GM18502 (cell line): Measurements from ENCODE around the gene DOP1B.
A peak's percentile ranks its signal among the peaks of the same experiment; 100 is the strongest.
"Not testable (repeated sequence)": the region's sequence is repeated elsewhere in the genome, so short reads cannot be mapped to it uniquely, and the experiment has no call there.

Experiments
- ATAC-seq: cut with Tn5 transposase; IDR thresholded peaks from one replicate; pipeline ENCODE4 v1.9.1; 2021; ENCODE audit warnings: mild to moderate bottlenecking; ENCODE audit not compliant: unreplicated experiment, poor library complexity

DOP1B gene

GRCh38 chr21:36156815-36157670 lies at the start of gene DOP1B:
Gene DOP1B, plus strand, starts transcription at chr21:36156824. Its CDS starts 7,910 bp downstream, at chr21:36164734.
- ATAC-seq = peak; percentile 28

GRCh38 chr21:36109868-36110267 lies 46.8 kb upstream of the DOP1B start:
- no peak for ATAC-seq

- no peak for ATAC-seq
Observed at GRCh38 chr21:36111238-36111637, 45.4 kb upstream of the DOP1B start.

- no peak for ATAC-seq
Observed at GRCh38 chr21:36113647-36114428, 42.8 kb upstream of the DOP1B start.

- no peak for ATAC-seq
Observed at GRCh38 chr21:36115138-36115730, 41.4 kb upstream of the DOP1B start.

GRCh38 chr21:36117286-36117741 lies 39.3 kb upstream of the DOP1B start:
- ATAC-seq = no peak

- no peak for ATAC-seq
Observed at GRCh38 chr21:36120304-36120888, 36.2 kb upstream of the DOP1B start.

GRCh38 chr21:36122977-36123376 lies 33.6 kb upstream of the DOP1B start:
- no peak for ATAC-seq

GRCh38 chr21:36124395-36124794 lies 32.2 kb upstream of the DOP1B start:
- ATAC-seq = no peak

- peak; percentile 46 for ATAC-seq
Observed at GRCh38 chr21:36125512-36126207, 31.0 kb upstream of the DOP1B start.

GRCh38 chr21:36126208-36126565 lies 30.4 kb upstream of the DOP1B start:
- no peak for ATAC-seq

GRCh38 chr21:36126621-36127110 lies 30.0 kb upstream of the DOP1B start:
- ATAC-seq = no peak

GRCh38 chr21:36127250-36127904 lies 29.2 kb upstream of the DOP1B start:
- ATAC-seq = no peak

- ATAC-seq = no peak
Observed at GRCh38 chr21:36127977-36128376, 28.6 kb upstream of the DOP1B start.

GRCh38 chr21:36129219-36129618 lies 27.4 kb upstream of the DOP1B start:
- no peak for ATAC-seq

GRCh38 chr21:36130414-36130762 lies 26.2 kb upstream of the DOP1B start:
- ATAC-seq = not testable (repeated sequence)

- ATAC-seq = not testable (repeated sequence)
Observed at GRCh38 chr21:36130839-36131238, 25.8 kb upstream of the DOP1B start.

- ATAC-seq = no peak
Observed at GRCh38 chr21:36132696-36133095, 23.9 kb upstream of the DOP1B start.

GRCh38 chr21:36134803-36135390 lies 21.7 kb upstream of the DOP1B start, which contains the start of gene CBR3:
Gene CBR3, plus strand, starts transcription at chr21:36135079. Its CDS starts 114 bp downstream, at chr21:36135193.
- no peak for ATAC-seq
